K562 (cell line): ENCODE measurements around the gene SELENOO. TPM values are rescaled to one million over a fixed set of nuclear protein-coding genes. Genes with fewer than 3 reads are reported as not detected.

Experiments used
- ATAC-seq: fragments of 200-7000 bp; cut with Tn5 transposase; 3 replicates; pipeline ENCODE4 v1.9.1; 2020; ENCODE audit warnings: moderate library complexity
- BruUV-seq: library from RNA; stranded (reverse); fragments of 400-500 nt; replicated peaks from 2 replicates; lab custom pipeline; 2021; lab: Mats Ljungman, UMichigan
- CTCF ChIA-PET: fragments of 300-600 bp; formaldehyde crosslinking; extraction: SDS; loops from one replicate; lab custom pipeline; 2021; ENCODE audit warnings: low intra/inter-chr PET ratio; lab: Yijun Ruan, JAX
- POLR2A ChIA-PET: fragments of 300-600, 350-650 bp; sonication (Branson Sonifier 250); formaldehyde crosslinking; extraction: SDS; loops from one replicate; lab custom pipeline; 2021; ENCODE audit warnings: antibody characterized with exemption, inconsistent platforms; lab: Yijun Ruan, JAX
- DNase-seq, 4 experiments: peaks; one replicate each; pipeline versions ENCODE4 v3.0.0 to v3.0.0-alpha.2; 2011 to 2018; ENCODE audit warnings: low spot score in 3 of 4, mixed read lengths in 3 of 4; ENCODE audit errors: extremely low read depth in 1 of 4
- FAIRE-seq: peaks from 2 replicates; lab custom pipeline; 2011; peaks lifted over from hg19 to GRCh38; lab: Jason Lieb, UNC
- H2AFZ ChIP-seq: 2 replicates; pipeline ENCODE4 v1.6.0; 2011; ENCODE audit warnings: low read depth, low read length, control low read depth, inconsistent platforms
- H3K27ac ChIP-seq: fragments of 200-600 bp; 3 replicates; pipeline ENCODE4 v1.8.0; 2011; ENCODE audit warnings: low read depth, mild to moderate bottlenecking, control low read depth, inconsistent platforms, low read length, moderate library complexity, mixed read lengths; ENCODE audit errors: extremely low read depth
- H3K27me3 ChIP-seq, 2 experiments: fragments of 300-600 bp in 1 of 2; 2 replicates in 1 of 2; 3 replicates in 1 of 2; pipeline versions ENCODE4 v1.6.0 to v1.8.0; 2011; ENCODE audit warnings: inconsistent platforms in 2 of 2, low read length in 2 of 2, mild to moderate bottlenecking in 1 of 2, mixed read lengths in 1 of 2, moderate library complexity in 1 of 2; ENCODE audit not compliant: control insufficient read depth in 2 of 2, insufficient read depth in 2 of 2
- H3K36me3 ChIP-seq: fragments of 300-600 bp; 3 replicates; pipeline ENCODE4 v1.8.0; 2011; ENCODE audit warnings: mild to moderate bottlenecking, low read length, inconsistent platforms; ENCODE audit not compliant: control insufficient read depth, insufficient read depth
- H3K4me1 ChIP-seq, 2 experiments: fragments of 200-600 bp in 1 of 2; replicated peaks in 1 of 2; 2 replicates in 1 of 2; 3 replicates in 1 of 2; pipeline versions ENCODE4 v1.5.1 to v1.8.0; 2011; ENCODE audit warnings: inconsistent platforms in 2 of 2, low read length in 2 of 2, mild to moderate bottlenecking in 1 of 2, mixed read lengths in 1 of 2, moderate library complexity in 1 of 2; ENCODE audit not compliant: control insufficient read depth in 2 of 2, insufficient read depth in 2 of 2
- H3K4me2 ChIP-seq: 2 replicates; pipeline ENCODE4 v1.6.1; 2011; ENCODE audit warnings: low read length, control low read depth, inconsistent platforms, mixed read lengths; ENCODE audit not compliant: insufficient read depth
- H3K4me3 ChIP-seq: fragments of 200-600 bp; sonication (generic), shearing (Covaris generic); 2 replicates; pipeline ENCODE4 v1.5.1; 2016; ENCODE audit warnings: control low read depth, inconsistent platforms
- H3K79me2 ChIP-seq: fragments of 200-600 bp; 3 replicates; pipeline ENCODE4 v1.8.0; 2011; ENCODE audit warnings: low read length, inconsistent platforms; ENCODE audit not compliant: control insufficient read depth, insufficient read depth
- H3K9ac ChIP-seq, 2 experiments: 2 replicates each; pipeline versions ENCODE4 v1.6.0 to v1.6.1; 2011; ENCODE audit warnings: low read depth in 2 of 2, low read length in 2 of 2, control low read depth in 1 of 2, inconsistent platforms in 1 of 2, mild to moderate bottlenecking in 1 of 2, mixed read lengths in 1 of 2; ENCODE audit not compliant: insufficient read depth in 1 of 2
- H3K9me1 ChIP-seq: one replicate; pipeline ENCODE4 v1.6.0; 2011; ENCODE audit warnings: inconsistent platforms, mild to moderate bottlenecking, low read length, moderate library complexity; ENCODE audit not compliant: control insufficient read depth, insufficient read depth
- H3K9me3 ChIP-seq: replicated peaks from 2 replicates; pipeline ENCODE4 v1.5.1; 2011; ENCODE audit warnings: low read depth, low read length, inconsistent platforms; ENCODE audit not compliant: control insufficient read depth, insufficient read depth
- H4K20me1 ChIP-seq: replicated peaks from 2 replicates; pipeline ENCODE4 v1.6.1; 2011; ENCODE audit warnings: low read length, inconsistent platforms, mixed read lengths; ENCODE audit not compliant: control insufficient read depth, insufficient read depth
- HES1 ChIP-seq: fragments of 450-650 bp; IDR thresholded peaks from 2 replicates; pipeline ENCODE4 v1.6.1; 2016; ENCODE audit warnings: low read depth, mild to moderate bottlenecking, moderate library complexity
- RBFOX2 ChIP-seq: fragments of 200-400 bp; formaldehyde crosslinking; IDR thresholded peaks from 2 replicates; pipeline ENCODE4 v1.6.1; 2017; ENCODE audit warnings: low read depth, mild to moderate bottlenecking, low read length, moderate library complexity
- WGBS: fragments of 100-300 bp; shearing (Covaris generic); methylation state at CpG from one replicate; pipeline ENCODE4 v1.1.6; 2016; ENCODE audit warnings: low coverage, mixed read lengths; ENCODE audit not compliant: insufficient coverage; ENCODE audit errors: missing lambda C conversion rate; 5-methylcytosine and 5-hydroxymethylcytosine counted together
- in situ Hi-C: fragments of 300-500 bp; cut with MboI; formaldehyde crosslinking; loops from 4 replicates; pipeline ENCODE4 v1.15.0; 2018; ENCODE audit warnings: inconsistent platforms, mixed read lengths
- intact Hi-C: fragments of 100-400 bp; cut with micrococcal nuclease; formaldehyde crosslinking; loops from 2 replicates; pipeline ENCODE4 v1.14.2; 2022
- polyA plus RNA-seq, 8 experiments: library from polyadenylated mRNA; depleted of rRNA in 4 of 8; stranded (reverse) in 5 of 8; unstranded in 3 of 8; fragments of >200 nt; fragmentation: Nextera tagmentation in 2 of 8; fragmentation: Illumina TruSeq in 1 of 8; extraction: Ambion mirVana in 2 of 8; extraction: Trizol in 1 of 8; gene quantifications; 2 replicates each; pipeline versions ENCODE4 v1.2.1 to v1.2.3, GENCODE V29; 2011 to 2014; ENCODE audit warnings: inconsistent platforms in 1 of 8, missing spikeins in 1 of 8
- total RNA-seq, 7 experiments: library from RNA; depleted of rRNA in 6 of 7; stranded (reverse); fragments of >200 nt in 6 of 7; fragmentation: Illumina TruSeq in 2 of 7; extraction: Trizol in 2 of 7; gene quantifications; 2 replicates each; pipeline versions ENCODE4 v1.2.1 to v1.2.3, GENCODE V29; 2011 to 2021; ENCODE audit warnings: low replicate concordance in 1 of 7

The SELENOO gene
- total and polyA plus RNA-seq, 9 of the 15 experiments (the other 6 are each of a cell fraction or from before 2014, with no cell fraction given) = 0.37 to 24.9 (median 8.3) TPM

GRCh38 chr22:50176850-50177536, 23.8 kb upstream of the SELENOO start:
- Histone ChIP-seq H3K27me3 (no peaks in the 10 kb centered on the region), H3K4me3 (no peak overlapping the region), H4K20me1 (no peaks in the 10 kb centered on the region), H3K9ac (no peak overlapping the region; a peak in 1 of 4 replicates), H3K79me2 (no peaks in the 10 kb centered on the region), H3K9me1 (no peaks in the 10 kb centered on the region), H2AFZ (no peak overlapping the region), H3K27ac (no peak overlapping the region), H3K4me1 (peaks cover 0 to 55% of the 10 kb centered on the region in 2 experiments; a peak in 2 of 5 replicates), H3K9me3 (no peaks in the 10 kb centered on the region), H3K4me2 (no peak overlapping the region), H3K36me3 (no peaks in the 10 kb centered on the region)
- CTCF ChIA-PET = no interaction called here
- FAIRE-seq (no peak), ATAC-seq (no peak), DNase-seq (no peak)
- in situ Hi-C loops (no loop called here), intact Hi-C loops (no loop called here)
- BruUV-seq = no TSS peak
- POLR2A ChIA-PET = interaction anchor here (0.6 kb wide), 1 partner anchor 176 kb away, joined by 4 read pairs; no protein-coding TSS in a partner anchor
- TF ChIP-seq RBFOX2 (0 out of 2 replicates have a peak, but pooled peaks have one; percentile 1), HES1 (no peak)
- WGBS = 97% methylated on average over 28 of the region's 76 CpGs
